Neural cell (in vitro differentiated cells): Measurements from ENCODE around the gene SLC38A5. TPM values are rescaled to one million over a fixed set of nuclear protein-coding genes. Genes with fewer than 3 reads are reported as not detected.
"Not testable (repeated sequence)": the region's sequence is repeated elsewhere in the genome, so short reads cannot be mapped to it uniquely, and the experiment has no call there.

Experiments
- H2AFZ ChIP-seq: fragments of 200-600, 300-800 bp; sonication (generic), shearing (Covaris generic); 2 replicates; pipeline ENCODE4 v1.6.0; 2014; ENCODE audit warnings: low read depth, mild to moderate bottlenecking, antibody characterized with exemption, low read length, moderate library complexity
- H3F3A ChIP-seq: fragments of 200-600 bp; shearing (Covaris generic); 2 replicates; pipeline ENCODE4 v1.6.1; 2016; ENCODE audit warnings: mild to moderate bottlenecking, moderate library complexity, mixed read lengths, antibody characterized with exemption, low read length; ENCODE audit not compliant: insufficient read depth, poor library complexity, severe bottlenecking
- H3K27ac ChIP-seq: fragments of 200-600, 300-800 bp; sonication (generic), shearing (Covaris generic); 2 replicates; pipeline ENCODE4 v1.5.1; 2014; ENCODE audit warnings: mild to moderate bottlenecking, low read length, moderate library complexity
- H3K27me3 ChIP-seq: fragments of 300-800, 200-600 bp; sonication (generic), shearing (Covaris generic); 2 replicates; pipeline ENCODE4 v1.6.0; 2014; ENCODE audit warnings: mild to moderate bottlenecking, low read depth, low read length, moderate library complexity; ENCODE audit not compliant: insufficient read depth
- H3K36me3 ChIP-seq: fragments of 300-800, 200-600 bp; sonication (generic), shearing (Covaris generic); 2 replicates; pipeline ENCODE4 v1.5.1; 2014; ENCODE audit warnings: mild to moderate bottlenecking, antibody characterized with exemption, low read length, moderate library complexity; ENCODE audit not compliant: insufficient read depth
- H3K4me2 ChIP-seq: fragments of 300-800, 200-600 bp; sonication (generic), shearing (Covaris generic); 2 replicates; pipeline ENCODE4 v1.6.0; 2014; ENCODE audit warnings: mild to moderate bottlenecking, low read length
- H3K4me3 ChIP-seq: fragments of 300-800, 200-600 bp; sonication (generic), shearing (Covaris generic); 2 replicates; pipeline ENCODE4 v1.5.1; 2014; ENCODE audit warnings: mild to moderate bottlenecking, low read length, moderate library complexity
- H3K79me2 ChIP-seq: fragments of 200-600 bp; shearing (Covaris generic); replicated peaks from 2 replicates; pipeline ENCODE4 v1.6.0; 2014; ENCODE audit warnings: mild to moderate bottlenecking, low read length, moderate library complexity; ENCODE audit not compliant: insufficient read depth
- H3K9ac ChIP-seq: fragments of 300-800, 200-600 bp; sonication (generic), shearing (Covaris generic); 2 replicates; pipeline ENCODE4 v1.6.1; 2016; ENCODE audit warnings: mild to moderate bottlenecking, low read length, mixed read lengths
- H3K9me2 ChIP-seq: fragments of 200-600 bp; shearing (Covaris generic); 2 replicates; pipeline ENCODE4 v1.6.1; 2016; ENCODE audit warnings: mild to moderate bottlenecking, low read length, mixed read lengths; ENCODE audit not compliant: insufficient read depth
- H3K9me3 ChIP-seq: fragments of 200-600, 300-800 bp; sonication (generic), shearing (Covaris generic); 2 replicates; pipeline ENCODE4 v1.6.1; 2016; ENCODE audit warnings: mild to moderate bottlenecking, mixed run types, low read length, moderate library complexity, mixed read lengths
- H4K20me1 ChIP-seq: fragments of 200-600 bp; shearing (Covaris generic); 2 replicates; pipeline ENCODE4 v1.6.1; 2016; ENCODE audit warnings: mild to moderate bottlenecking, mixed run types; ENCODE audit not compliant: insufficient read depth
- polyA plus RNA-seq: library from polyadenylated mRNA; depleted of rRNA; stranded (reverse); fragments of >200 nt; gene quantifications from 2 replicates; pipeline ENCODE4 v1.2.3, GENCODE V29; 2014
- small RNA-seq, 3 experiments: library from RNA; depleted of rRNA; stranded (forward); fragments of <200 nt; gene quantifications; one replicate each; pipeline ENCODE3, GENCODE V24; 2012

The SLC38A5 gene
- polyA plus RNA-seq, 1 donor from 2014 or later: 0.48 TPM

DNA sequence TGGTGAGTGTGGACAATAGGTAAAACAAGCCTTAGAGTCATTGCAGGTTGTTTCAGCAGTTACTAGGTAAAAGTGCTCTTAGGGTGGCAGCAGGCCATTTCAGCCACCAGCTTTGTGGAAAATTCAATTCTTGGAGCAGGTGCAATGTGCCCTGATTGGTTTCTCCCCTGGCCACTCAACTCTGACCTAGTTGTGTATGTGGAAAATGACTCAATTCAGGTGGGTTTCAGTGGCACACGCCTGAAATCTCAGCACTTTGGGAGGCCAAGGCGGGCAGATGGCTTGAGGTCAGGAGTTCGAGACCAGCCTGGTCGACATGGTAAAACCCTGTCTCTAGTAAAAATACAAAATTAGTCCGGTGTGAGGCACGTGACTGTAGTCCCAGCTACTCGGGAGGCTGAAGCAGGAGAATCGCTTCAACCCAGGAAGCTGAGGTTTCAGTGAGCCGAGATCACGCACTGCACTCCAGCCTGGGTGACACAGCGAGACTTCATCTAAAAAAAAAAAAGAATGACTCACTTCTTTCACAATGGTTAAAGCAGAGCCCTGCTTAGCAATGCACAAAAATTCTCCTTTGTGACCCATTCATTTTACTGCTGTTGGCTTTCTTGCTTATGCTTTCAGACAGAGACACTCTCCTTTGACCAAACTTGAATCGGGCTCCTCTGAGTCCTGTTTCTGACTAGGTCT lies 42.9 kb downstream of the SLC38A5 start:
- not testable (repeated sequence) for H3K27me3 ChIP-seq, H3K27ac ChIP-seq, H3F3A ChIP-seq, H3K79me2 ChIP-seq, H3K9ac ChIP-seq, H3K9me2 ChIP-seq, H2AFZ ChIP-seq, H3K36me3 ChIP-seq, H3K9me3 ChIP-seq, H3K4me3 ChIP-seq, H3K4me2 ChIP-seq, H4K20me1 ChIP-seq

DNA sequence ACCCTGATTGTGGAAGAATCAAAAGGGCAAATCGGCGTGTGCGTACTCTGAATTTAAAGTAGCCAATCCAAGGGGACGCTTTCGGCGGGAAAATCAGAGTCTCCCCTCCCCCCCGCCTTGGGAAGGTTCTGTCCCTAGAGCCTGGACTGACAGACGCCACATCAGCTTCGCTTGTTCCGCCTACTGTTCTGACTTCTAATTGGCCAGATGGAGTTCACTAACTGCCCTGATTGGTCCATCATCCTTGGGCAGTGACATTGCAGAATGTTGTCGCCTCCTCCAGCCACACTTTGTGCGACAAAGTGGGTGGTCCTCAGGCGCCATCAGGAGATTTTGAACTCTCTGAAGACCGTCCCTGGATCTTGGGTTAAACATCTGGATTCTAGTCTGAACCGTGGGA lies 58.2 kb downstream of the SLC38A5 start, which contains the start of gene SSX4B:
Gene SSX4B, minus strand, starts transcription at position 101 of the 400 bp plus-strand sequence. CDS start 588 bp downstream, outside the sequence.
- H3K9me3 ChIP-seq, H2AFZ ChIP-seq, H3K79me2 ChIP-seq, H3K36me3 ChIP-seq, H3K4me3 ChIP-seq, H3K27ac ChIP-seq, H3K9me2 ChIP-seq, H3F3A ChIP-seq, H3K9ac ChIP-seq, H3K27me3 ChIP-seq, H4K20me1 ChIP-seq, H3K4me2 ChIP-seq: not testable (repeated sequence)

Small RNA genes within 50 kb of the gene (small RNA-seq; reads per million reads assigned to genes)
- gene AL606490.4: 0 reads per million in 3 experiments

Other genes starting within 250 kb of the SLC38A5 start
- gene SSX1, start 214.9 kb downstream of the SLC38A5 start, polyA plus RNA-seq: not detected in 2 replicates
- not detected in 2 replicates for gene SSX3, start 113.6 kb downstream of the SLC38A5 start, polyA plus RNA-seq
- not detected in 2 replicates for gene SSX4, start 86.7 kb downstream of the SLC38A5 start, polyA plus RNA-seq
- gene SSX4B, start 58.3 kb downstream of the SLC38A5 start, polyA plus RNA-seq: not detected in 2 replicates
- gene FTSJ1, start 5.9 kb upstream of the SLC38A5 start, polyA plus RNA-seq: 76.5 and 83.5 TPM in 2 replicates
- 29.8 and 32.1 TPM in 2 replicates for gene PORCN, start 38.7 kb upstream of the SLC38A5 start, polyA plus RNA-seq
- gene EBP, start 51.5 kb upstream of the SLC38A5 start, polyA plus RNA-seq: 134 and 143 TPM in 2 replicates
- gene TBC1D25, start 69.5 kb upstream of the SLC38A5 start, polyA plus RNA-seq: 4.5 and 7.3 TPM in 2 replicates
- gene RBM3, start 104.2 kb upstream of the SLC38A5 start, polyA plus RNA-seq: 327 and 378 TPM in 2 replicates
- 210 and 217 TPM in 2 replicates for gene WDR13, start 127.2 kb upstream of the SLC38A5 start, polyA plus RNA-seq
- 1.0 and 1.1 TPM in 2 replicates for gene WAS, start 213.5 kb upstream of the SLC38A5 start, polyA plus RNA-seq
- gene SUV39H1, start 226.5 kb upstream of the SLC38A5 start, polyA plus RNA-seq: 3.1 and 3.2 TPM in 2 replicates